GM19324 (cell line): ENCODE measurements around the gene SNN.

Experiments used
- ATAC-seq: cut with Tn5 transposase; IDR thresholded peaks from one replicate; pipeline ENCODE4 v1.9.1; 2021; ENCODE audit warnings: mild to moderate bottlenecking, moderate library complexity; ENCODE audit not compliant: unreplicated experiment, low FRiP score

The SNN gene

GRCh38 chr16:11666103-11667055 is 1.9 kb upstream of the SNN start:
- ATAC-seq, result no peak

GRCh38 chr16:11667221-11667823 is 933 bp upstream of the SNN start:
- ATAC-seq, result no peak

DNA sequence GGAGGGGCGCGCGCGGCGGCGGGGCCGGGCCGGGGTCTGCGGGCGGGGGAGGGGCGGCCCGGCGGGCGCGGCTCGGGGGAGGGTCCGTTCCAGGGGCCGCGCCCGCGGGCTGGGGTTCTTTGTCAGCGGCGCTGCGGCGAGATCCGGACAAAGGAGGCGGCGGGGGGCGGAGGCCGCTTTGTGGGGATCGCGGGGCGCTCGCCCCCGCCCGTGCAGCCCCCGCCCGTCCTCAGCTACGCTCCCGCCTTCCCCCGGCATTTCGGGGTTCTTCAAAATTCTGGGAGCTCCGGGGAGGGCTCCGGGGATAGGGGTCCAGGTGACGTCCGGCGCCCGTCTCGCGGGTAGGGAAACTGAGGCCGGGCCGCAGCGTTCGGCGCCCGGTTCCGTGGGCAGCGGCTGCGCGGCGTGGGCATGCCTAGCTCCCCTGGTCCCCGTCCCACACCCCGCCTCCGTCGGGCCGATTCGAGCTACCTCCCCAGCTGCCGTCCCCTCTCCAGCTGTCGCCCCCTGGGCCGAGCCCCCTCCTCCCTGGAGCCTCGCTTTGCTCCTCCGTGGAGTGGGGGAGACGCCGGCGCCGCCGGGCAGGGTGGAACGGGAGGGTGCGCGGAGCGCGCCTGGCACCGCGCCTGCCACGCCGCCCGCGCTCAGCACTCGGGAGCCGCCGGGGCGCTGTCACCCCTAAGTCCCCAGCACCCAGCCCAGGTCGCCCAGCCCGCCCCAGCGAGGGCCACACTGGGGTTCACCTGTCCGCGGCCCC is 546 bp downstream of the SNN start:
- no peak for ATAC-seq

- no peak for ATAC-seq
Observed at GRCh38 chr16:11669380-11670146, 1.3 kb downstream of the SNN start.

- ATAC-seq, result no peak
Observed at GRCh38 chr16:11670171-11671131, 2.2 kb downstream of the SNN start.

- ATAC-seq, result no peak
Observed at GRCh38 chr16:11671271-11671670, 3.0 kb downstream of the SNN start.

- ATAC-seq, result no peak
Observed at GRCh38 chr16:11671676-11672075, 3.4 kb downstream of the SNN start.

GRCh38 chr16:11672206-11673090 is 4.2 kb downstream of the SNN start:
- no peak for ATAC-seq

DNA sequence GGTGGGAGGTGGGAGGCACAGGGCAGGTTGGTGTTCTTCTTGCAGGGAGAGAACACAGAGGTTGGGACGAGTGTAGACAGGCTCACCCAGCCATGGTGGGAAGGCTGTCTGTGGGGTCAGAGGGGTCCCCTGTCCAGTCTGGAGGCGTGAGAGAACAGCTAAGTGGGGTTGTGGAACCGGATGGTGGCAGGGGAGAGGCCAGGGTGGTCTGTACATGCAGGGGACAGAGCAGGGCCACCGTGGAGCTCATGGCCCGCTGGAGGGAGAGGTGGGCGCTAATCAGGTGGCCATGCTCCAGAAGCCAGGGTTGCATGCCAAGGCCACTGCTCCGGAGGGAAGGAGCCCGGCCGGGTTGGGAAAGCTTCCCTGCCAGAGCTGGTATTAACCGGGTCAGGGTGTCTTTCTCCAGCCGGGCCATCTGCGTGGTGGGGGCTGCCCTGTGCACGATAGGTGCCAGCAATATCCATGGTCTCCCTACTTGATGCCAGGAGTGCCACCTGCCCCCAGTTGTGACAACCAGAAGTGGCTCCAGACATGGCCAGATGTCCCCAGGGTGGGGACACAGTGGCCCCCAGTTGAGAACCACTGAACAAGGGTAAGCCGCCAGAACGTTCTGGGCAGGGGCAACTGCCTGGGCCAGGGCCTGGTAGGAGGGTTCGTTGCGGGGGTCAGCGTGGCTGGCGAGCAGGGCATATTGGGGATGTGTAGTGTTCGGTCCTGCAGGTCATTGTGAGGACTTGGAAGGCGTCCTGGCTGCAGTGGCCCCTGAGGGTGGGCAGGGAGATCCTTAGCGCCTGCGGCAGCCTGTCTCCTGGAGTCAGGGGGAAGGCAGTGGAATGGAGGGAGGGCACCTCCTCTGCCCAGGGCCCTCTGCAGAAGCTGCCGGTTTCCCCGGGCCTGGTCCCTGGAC is 5.1 kb downstream of the SNN start:
- ATAC-seq, result no peak

- ATAC-seq, result no peak
Observed at GRCh38 chr16:11674001-11674817, 6.0 kb downstream of the SNN start.

DNA sequence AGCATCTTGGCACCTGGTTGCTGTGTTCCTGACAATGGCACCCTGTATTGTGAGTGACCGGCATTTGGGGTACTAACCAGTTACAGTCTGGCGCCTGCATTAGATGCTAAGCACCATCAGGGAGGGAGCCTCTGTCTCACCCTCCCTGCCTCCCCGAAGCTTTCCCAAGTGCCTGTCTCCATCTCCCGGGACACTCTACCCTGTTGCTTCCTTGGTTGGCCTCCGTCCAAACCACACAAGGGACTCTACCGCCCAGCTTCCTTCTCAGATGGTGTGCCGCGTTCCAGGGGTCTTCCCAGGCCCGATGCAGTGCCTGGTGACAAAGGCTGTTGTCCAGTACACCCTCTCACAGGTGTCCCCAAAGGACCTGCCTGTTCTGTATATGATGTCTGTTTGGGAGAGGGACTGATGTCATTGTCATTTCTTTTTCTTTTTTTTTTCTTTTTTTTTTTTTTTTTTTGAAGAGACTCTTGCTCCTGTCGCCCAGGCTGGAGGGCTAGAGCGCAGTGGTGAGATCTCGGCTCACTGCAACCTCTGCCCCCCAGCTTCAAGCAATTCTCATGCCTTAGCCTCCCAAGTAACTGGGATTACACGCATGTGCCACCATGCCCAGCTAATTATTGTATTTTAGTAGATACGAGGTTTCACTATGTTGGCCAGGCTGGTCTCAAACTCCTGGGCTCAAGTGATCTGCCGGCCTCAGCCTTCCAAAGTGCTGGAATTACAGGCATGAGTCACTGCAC is 6.7 kb downstream of the SNN start:
- ATAC-seq, result no peak

GRCh38 chr16:11675561-11676511 is 7.6 kb downstream of the SNN start:
- ATAC-seq, result no peak

DNA sequence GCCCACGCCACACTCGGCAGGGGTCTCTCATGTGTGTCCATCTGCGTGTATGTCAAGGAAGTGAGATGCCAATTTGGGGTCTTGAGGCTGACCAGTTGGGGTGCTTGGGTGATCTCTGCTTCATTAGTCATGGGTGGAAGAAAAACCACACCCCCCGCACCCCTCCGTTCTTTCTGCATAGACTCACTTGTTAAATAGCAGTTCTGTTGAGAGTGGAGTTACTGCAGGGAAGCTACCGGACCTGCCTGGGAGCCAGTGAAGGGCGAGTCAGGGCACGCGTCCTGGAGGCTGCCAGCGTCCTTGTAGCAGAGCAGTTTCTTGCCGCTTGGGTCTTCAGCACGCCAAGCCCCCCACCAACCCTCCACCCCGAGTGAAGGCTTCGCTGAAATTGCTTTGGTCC is 8.5 kb downstream of the SNN start:
- no peak for ATAC-seq

DNA sequence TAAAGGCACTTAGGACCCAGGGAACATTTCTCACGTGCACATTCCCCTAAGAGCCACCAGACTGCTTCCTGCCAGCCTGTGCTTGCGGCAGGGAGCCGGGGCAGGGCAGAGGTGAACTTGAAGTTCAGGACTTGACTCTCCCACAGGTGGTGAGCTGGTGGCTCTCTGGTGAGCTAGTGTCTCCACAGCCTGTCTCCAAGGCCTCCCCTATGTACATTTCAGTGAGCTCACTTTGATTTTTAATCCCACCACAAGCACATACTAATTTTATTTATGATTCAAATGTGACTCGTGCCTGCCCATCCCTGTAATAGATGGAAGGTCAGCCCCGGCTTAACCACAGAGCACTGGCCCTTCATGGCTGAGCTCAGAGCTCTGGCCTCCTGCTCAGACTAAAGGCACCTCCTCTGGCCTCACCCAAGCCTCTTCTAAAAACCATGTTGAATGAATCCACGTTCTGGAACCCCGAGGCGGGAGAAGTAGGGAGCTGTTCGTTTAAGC is 9.2 kb downstream of the SNN start:
- no peak for ATAC-seq
